Stimulated activated CD4-positive, alpha-beta T cell treated with anti-CD3 and anti-CD28 coated beads, TNF-alpha, amount 100 ng/mL, for 24 hours (primary cell): Measurements from ENCODE around the gene SGCE.

Experiments
- DNase-seq, 3 experiments: peaks; one replicate each; pipeline ENCODE4 v3.0.0-alpha.2; 2020; ENCODE audit warnings: low read depth in 3 of 3

Gene SGCE

DNA sequence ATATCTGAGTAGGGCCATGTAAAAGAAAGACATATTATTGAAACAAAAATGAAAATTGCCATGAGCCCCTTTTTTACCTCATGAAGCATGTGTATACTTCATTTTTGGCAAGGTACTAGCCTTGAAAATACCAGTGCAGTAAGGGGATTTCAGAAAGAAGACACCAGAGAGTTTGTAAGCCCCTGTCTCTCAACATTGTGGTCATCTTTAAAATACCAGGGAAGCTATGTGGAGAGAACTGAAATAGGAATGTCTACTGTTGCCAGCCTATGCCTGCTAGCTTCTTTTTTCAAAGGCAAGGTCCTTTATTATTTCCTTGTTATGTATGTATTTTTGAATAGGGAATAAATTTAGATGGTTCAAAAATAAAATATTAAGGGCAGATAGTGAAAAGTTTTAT, 88.5 kb downstream of the SGCE start:
- DNase-seq = no peak

DNA sequence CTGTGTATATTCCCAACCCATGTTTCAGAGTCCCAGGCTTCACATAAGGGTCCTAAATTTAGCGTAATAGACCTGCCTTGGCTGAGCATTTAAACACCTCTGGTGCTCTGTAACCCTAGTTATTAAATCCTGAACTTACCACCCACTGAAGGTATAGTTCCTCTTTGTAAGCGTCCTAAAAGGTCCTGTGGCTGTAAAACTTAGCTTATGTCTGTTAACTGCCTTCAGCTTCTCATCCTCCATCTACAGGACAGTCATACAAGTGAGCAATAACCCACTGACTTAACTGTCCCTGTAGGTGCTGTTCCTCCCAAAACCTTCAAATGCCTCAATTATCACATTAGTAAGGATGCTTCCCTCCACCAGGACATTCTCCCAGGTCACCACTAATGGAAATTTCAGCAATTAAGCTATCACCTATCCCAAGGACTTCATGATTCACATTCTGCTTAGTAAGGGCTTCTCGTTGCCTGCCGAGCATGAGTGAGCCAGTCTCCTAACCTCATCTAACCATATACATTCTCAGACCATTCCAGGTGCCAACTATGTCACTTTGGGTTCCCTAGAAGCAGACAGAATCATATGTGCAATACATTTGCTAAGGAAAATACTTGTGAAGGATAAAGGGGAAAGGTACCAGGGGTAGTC, 90.6 kb downstream of the SGCE start:
- no peak for DNase-seq

DNA sequence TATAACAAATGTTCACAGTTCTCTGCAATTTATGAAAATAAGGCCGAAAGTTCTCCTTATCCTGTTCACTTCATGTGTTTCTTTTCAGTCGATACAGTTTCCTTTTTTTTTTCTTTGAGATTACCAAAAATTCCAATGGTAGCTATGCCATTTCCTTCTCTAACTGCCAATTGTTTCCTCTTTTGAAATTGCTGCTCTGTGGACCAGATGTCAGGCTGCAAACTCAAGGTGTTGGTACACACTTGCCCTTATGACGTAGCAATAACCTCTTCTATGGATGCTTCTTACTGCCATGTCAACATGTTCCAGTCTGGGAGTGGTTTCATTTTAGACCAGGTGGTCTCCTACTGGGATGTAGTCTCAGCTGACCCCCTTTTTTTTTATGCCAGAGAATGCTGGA, 93.4 kb downstream of the SGCE start:
- no peak for DNase-seq

DNA sequence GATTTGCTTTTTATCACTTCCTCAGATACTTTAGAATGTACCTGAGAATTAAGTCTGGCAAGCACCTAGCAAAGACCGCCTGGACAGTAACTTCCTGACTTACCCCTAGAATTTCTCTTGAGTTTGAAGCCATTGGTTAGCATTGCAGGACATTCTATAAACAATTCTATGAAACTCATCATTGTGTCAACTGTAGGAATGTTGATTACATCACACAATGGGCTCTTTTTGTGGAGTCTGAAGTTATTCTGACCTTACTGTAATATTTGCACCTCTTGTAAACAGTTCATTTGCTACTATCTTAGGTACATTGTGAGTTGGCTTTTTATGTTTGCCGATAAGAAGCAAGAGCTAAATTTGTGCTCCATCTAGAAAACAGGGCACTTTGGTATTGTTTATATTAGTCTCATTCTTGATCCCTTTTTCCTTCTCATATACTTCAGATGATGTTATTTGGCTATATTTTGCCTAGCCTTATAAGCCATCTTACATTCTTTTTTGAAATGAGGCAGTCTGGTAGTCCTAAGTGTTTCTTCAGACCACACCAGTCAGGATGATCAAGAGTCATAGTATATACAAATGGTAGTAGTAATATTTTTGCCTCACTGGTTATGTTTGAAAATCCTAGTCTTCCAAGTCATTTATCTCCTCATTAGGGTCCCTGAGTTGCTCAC, 94.0 kb downstream of the SGCE start:
- no peak for DNase-seq

DNA sequence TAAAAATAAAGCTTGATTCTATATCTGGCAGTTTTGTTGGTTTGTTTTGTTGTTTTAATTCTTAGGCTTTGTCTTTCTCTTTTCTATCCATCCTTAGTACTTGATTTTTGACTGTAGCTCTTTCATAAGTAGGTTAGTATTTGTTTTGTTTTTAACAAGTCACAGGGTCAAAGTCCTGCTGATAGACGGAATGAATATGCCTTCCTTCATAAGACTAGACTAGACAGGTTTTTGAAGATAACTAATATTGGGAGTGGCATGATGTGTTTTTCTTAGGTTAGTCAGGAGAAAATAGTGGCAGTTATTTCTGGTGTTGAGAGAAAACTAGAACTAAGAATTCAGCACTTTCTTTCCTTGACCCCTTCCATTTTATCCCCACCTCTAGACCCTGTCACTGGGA, 96.0 kb downstream of the SGCE start:
- no peak for DNase-seq

DNA sequence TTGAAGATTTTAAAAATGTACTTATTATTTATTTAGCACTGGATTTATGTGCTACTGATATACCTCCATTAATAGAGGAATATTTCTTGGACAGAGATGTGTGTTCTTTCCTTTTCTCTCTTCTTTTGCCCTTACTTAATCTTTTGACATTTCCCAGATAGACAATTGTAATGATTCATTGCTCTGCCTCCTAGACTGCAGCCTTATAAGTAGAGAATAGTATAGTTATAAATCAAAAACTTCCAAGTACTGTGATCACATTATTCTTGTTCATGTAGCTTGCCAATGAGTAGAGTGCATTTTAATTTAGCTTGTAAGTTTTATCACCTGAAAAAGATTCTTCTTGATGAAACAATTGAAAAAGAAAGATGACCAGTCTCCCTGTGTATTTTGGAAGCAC, 98.7 kb downstream of the SGCE start:
- DNase-seq = no peak

DNA sequence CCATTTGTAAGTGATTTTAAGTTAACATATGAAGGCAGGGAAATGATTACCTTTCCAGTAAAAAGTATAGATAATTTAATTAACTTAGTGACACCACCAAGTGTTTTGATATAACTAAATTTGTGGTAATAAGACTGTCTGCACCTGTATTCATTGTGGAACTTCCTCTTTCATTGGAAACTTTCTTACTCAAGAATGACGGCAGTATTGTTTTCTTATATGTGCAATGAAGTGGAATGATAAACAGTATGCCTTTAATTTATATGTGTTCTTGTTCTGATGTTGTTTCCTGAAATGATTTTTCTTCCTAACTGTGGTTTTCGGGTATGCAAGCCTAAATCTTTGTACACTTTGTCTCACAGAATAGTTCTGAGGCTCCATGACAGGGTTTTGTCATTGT, 99.9 kb downstream of the SGCE start:
- DNase-seq = no peak

DNA sequence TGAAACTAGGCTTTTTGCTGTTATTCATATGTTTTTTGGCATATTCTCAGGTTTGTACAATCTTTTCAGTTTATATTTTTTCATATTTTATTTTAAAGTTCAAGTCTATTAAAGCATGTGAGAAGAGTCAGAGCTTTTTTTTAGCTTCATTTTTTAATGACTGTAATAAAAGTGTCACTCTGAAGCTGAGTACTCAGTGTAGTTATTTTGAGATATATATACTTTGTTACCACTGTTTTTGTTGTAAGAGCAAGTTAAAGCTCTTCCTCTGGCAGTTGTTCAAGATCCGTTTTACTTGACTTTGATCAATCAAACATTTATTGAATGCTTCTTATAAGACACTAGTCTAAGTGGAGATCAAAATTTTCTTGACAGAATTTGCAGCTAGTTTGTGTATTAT, 108.8 kb downstream of the SGCE start:
- no peak for DNase-seq

DNA sequence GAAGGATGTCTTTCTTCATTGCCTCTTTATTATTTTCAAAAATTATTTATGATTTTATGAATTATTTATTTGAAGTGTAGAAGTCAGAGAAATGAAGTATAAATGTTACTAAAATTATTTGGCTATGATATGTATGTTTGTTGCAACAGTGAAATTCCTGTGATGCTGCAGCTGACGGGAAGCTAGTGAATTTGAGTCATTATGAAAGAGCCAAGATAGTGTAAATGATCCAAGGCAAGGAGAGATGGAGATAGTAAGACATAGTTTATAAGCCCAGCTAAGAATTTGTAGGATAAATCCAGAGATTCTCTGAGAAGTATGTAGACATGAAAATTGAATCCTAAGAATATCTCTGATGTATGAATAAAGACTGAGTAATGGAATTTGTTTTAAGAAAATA, 115.5 kb downstream of the SGCE start:
- DNase-seq = no peak
